Measurements from ENCODE around the gene FBXO9. TPM values are rescaled to one million over a fixed set of nuclear protein-coding genes. Genes with fewer than 3 reads are reported as not detected.

Gene FBXO9
- polyA plus RNA-seq, 2 of the 4 experiments (the other 2 are of a cell fraction): 32.1 to 67.6 TPM

DNA sequence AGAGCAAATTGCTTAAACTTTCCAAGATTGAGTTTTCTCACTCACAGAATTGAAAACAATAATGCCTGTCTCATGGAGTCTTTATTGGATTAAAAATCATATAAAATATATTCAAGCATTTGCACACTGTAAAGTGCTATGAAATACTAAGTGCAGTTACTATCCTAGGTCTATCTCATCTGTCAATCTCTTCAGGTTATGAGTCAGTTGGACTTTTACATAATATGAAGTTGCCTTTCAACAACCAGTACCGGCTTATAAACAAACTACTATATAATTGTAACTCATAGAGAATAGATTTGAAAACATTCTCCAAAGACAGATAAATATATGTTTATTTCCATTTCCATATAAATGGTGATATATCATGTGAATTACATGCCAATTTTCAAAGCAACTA, 49.7 kb upstream of the FBXO9 start:
- no peak for DNase-seq (ENCODE audit: low read depth in 1 of 2, low spot score in 1 of 2)
- FAIRE-seq: no peak
- ChIA-PET POLR2A (no interaction called here), CTCF (no interaction called here)
- 90% methylated on average over 1 of the region's 1 CpG for WGBS (ENCODE audit: missing lambda C conversion rate)
- no peak for TF ChIP-seq CBX2 (IDR thresholded peaks at IDR 0.05; ENCODE audit: borderline replicate concordance, low read depth)
- no peak for TF ChIP-seq CHD4 (IDR thresholded peaks at IDR 0.05; ENCODE audit: borderline replicate concordance)
- no peak for TF ChIP-seq TP53 (CRISPR knock-in tag; IDR thresholded peaks at IDR 0.05)
- TF ChIP-seq, protein P1, sequence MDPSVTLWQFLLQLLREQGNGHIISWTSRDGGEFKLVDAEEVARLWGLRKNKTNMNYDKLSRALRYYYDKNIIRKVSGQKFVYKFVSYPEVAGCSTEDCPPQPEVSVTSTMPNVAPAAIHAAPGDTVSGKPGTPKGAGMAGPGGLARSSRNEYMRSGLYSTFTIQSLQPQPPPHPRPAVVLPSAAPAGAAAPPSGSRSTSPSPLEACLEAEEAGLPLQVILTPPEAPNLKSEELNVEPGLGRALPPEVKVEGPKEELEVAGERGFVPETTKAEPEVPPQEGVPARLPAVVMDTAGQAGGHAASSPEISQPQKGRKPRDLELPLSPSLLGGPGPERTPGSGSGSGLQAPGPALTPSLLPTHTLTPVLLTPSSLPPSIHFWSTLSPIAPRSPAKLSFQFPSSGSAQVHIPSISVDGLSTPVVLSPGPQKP (IDR thresholded peaks at IDR 0.05; ENCODE audit: low read depth, low read length): no peak
- TF ChIP-seq, protein P2, sequence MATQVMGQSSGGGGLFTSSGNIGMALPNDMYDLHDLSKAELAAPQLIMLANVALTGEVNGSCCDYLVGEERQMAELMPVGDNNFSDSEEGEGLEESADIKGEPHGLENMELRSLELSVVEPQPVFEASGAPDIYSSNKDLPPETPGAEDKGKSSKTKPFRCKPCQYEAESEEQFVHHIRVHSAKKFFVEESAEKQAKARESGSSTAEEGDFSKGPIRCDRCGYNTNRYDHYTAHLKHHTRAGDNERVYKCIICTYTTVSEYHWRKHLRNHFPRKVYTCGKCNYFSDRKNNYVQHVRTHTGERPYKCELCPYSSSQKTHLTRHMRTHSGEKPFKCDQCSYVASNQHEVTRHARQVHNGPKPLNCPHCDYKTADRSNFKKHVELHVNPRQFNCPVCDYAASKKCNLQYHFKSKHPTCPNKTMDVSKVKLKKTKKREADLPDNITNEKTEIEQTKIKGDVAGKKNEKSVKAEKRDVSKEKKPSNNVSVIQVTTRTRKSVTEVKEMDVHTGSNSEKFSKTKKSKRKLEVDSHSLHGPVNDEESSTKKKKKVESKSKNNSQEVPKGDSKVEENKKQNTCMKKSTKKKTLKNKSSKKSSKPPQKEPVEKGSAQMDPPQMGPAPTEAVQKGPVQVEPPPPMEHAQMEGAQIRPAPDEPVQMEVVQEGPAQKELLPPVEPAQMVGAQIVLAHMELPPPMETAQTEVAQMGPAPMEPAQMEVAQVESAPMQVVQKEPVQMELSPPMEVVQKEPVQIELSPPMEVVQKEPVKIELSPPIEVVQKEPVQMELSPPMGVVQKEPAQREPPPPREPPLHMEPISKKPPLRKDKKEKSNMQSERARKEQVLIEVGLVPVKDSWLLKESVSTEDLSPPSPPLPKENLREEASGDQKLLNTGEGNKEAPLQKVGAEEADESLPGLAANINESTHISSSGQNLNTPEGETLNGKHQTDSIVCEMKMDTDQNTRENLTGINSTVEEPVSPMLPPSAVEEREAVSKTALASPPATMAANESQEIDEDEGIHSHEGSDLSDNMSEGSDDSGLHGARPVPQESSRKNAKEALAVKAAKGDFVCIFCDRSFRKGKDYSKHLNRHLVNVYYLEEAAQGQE (IDR thresholded peaks at IDR 0.05): no peak
- Histone ChIP-seq H3K4me1 (no peaks in the 10 kb centered on the region), H3K9me3 (no peaks in the 10 kb centered on the region), H3K27ac (no peak overlapping the region), H3K4me2 (no peak overlapping the region), H3K4me3 (no peak overlapping the region)
- ATAC-seq: no peak

DNA sequence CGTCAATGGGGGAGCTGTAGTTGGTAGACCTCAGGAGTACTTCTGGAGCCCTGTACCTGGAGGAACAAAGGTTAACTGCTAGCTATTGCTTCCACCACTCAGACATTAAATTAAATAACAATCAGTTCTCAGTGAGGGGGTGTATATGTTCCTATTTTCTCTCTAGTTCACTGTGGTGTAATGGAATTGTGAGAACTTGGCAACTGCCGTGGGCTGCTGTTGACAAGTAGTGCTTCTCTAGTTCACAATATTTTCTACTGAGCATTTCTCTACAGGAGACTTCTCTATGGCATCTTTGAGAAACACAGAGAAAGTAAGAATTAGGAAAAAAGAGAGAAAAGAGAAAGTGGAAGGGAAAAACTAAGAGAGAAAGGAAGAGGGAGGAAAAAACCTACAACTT, 46.8 kb upstream of the FBXO9 start:
- DNase-seq (ENCODE audit: low read depth in 1 of 2, low spot score in 1 of 2): no peak
- no peak for FAIRE-seq
- Histone ChIP-seq H3K4me3 (no peak overlapping the region), H3K27ac (no peak overlapping the region), H3K4me1 (no peaks in the 10 kb centered on the region), H3K9me3 (no peaks in the 10 kb centered on the region), H3K4me2 (no peak overlapping the region)
- ChIA-PET CTCF (no interaction called here), POLR2A (no interaction called here)
- 93% methylated on average over 2 of the region's 2 CpGs for WGBS (ENCODE audit: missing lambda C conversion rate)
- TF ChIP-seq TP53 (CRISPR knock-in tag; IDR thresholded peaks at IDR 0.05) (no peak), SMC3 (IDR thresholded peaks at IDR 0.05) (no peak), ZC3H11A (IDR thresholded peaks at IDR 0.05) (no peak), HEYL (CRISPR knock-in tag; IDR thresholded peaks at IDR 0.05) (no peak), MAZ (IDR thresholded peaks at IDR 0.05; ENCODE audit: borderline replicate concordance, low read depth, low read length) (no peak), CHD4 (IDR thresholded peaks at IDR 0.05; ENCODE audit: borderline replicate concordance) (no peak), POLR2AphosphoS2 (conservative IDR thresholded peaks at IDR 0.05; ENCODE audit: low read length) (no peak), HOXA7 (CRISPR knock-in tag; IDR thresholded peaks at IDR 0.05) (no peak), EHF (CRISPR knock-in tag; IDR thresholded peaks at IDR 0.05) (no peak), EP300 (IDR thresholded peaks at IDR 0.05) (no peak), RAD21 (conservative IDR thresholded peaks at IDR 0.05 in 1 of 2, IDR thresholded peaks at IDR 0.05 in 1 of 2) (no peak)
- TF ChIP-seq, protein P3, sequence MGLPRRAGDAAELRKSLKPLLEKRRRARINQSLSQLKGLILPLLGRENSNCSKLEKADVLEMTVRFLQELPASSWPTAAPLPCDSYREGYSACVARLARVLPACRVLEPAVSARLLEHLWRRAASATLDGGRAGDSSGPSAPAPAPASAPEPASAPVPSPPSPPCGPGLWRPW (IDR thresholded peaks at IDR 0.05): no peak
- no peak for ATAC-seq

DNA sequence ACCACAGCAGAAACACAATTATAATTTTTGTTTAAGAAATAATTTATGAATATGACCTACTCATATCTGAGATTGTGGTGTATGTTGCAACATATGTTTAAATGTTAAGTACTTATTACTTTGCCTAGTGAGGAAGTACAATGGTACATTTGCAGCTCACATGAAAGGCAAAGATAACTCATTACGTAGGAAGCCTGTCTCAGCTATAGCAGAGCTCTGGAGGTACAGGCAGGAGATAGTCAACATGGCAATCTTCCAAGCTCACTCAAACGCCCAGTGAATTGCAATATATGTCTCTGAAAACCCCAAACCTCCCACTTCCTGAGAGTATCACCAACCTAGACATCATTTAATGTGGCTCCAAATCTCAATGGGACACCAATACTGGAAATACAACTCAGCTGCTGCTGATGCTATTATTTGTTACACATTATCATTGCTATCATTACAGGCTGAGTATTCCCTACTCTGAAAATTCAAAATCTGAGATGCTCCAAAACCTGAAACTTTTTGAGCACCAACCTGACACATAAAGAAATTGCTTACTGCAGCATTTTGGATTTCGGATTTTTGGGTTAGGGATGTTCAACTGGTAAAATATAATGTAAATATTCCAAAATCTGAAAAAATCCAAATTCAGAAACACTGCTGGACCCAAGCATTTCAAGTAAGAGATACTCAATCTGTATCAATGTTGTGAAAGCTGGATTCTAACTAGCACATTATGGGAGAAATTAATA, 45.0 kb upstream of the FBXO9 start:
- Histone ChIP-seq H3K4me3 (no peak overlapping the region), H3K4me2 (no peak overlapping the region), H3K4me1 (no peaks in the 10 kb centered on the region), H3K27ac (no peak overlapping the region), H3K9me3 (no peaks in the 10 kb centered on the region)
- ChIA-PET POLR2A (no interaction called here), CTCF (interaction anchor here (2.7 kb wide), 1 partner anchor 25 kb away, joined by 7 read pairs; the partner anchor contains the start of gene GSTA4)
- TF ChIP-seq MAFK (IDR thresholded peaks at IDR 0.05; ENCODE audit: partially characterized antibody): peak; percentile 58
- TF ChIP-seq, protein P3 (IDR thresholded peaks at IDR 0.05): no peak
- ATAC-seq (no peak), DNase-seq (ENCODE audit: low read depth in 1 of 2, low spot score in 1 of 2) (no peak), FAIRE-seq (no peak)
- 84% methylated on average over 3 of the region's 3 CpGs for WGBS (ENCODE audit: missing lambda C conversion rate)
